Measurements from ENCODE around the gene EIF2S1. TPM values are rescaled to one million over a fixed set of nuclear protein-coding genes. Genes with fewer than 3 reads are reported as not detected.
"Not testable (repeated sequence)": the region's sequence is repeated elsewhere in the genome, so short reads cannot be mapped to it uniquely, and the experiment has no call there.

The EIF2S1 gene
- total RNA-seq, 1 experiment from 2014 or later, result 225 TPM

DNA sequence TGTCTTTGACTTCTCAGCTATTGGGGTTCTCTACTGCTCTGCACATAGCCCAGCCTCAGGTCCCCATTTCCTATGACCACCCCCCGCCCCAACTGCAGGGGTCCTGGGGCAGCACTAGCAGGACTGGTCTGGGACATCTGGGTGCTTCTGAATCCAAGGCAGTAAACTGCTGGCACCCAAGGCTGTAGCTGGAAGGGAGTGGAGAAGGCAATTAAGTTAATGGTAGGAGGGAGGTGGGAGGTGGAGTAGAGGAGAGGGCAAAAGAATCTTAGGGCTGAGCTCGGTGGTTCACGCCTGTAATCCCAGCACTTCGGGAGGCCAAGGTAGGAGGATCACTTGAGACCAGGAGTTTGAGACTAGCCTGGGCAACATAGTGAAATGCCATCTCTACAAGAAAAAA is 40.3 kb downstream of the EIF2S1 start:
- in situ Hi-C loops (cut with HindIII; ENCODE audit: low pct_unique_long_range_greater_than_20kb, low sequenced_read_pairs), result no loop called here
- no peak for DNase-seq (ENCODE audit: low read depth)

DNA sequence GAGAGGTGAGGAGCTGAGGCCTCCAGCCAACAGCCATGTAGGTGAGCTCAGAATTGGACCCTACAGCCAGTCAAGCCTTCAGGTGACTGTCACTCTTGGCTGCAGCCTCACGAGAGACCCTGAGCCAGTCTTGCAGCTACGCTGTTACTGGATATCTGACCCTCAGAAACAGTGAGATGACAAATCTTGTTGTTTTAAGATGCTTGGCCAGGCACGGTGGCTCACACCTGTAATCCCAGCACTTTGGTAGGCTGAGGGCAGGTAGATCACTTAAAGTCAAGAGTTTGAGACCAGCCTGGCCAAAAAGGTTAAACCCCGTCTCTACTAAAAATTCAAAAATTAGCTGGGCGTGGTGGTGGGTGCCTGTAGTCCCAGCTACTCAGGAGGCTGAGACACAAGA is 45.6 kb downstream of the EIF2S1 start:
- no peak for DNase-seq (ENCODE audit: low read depth)
- in situ Hi-C loops (cut with HindIII; ENCODE audit: low pct_unique_long_range_greater_than_20kb, low sequenced_read_pairs), result no loop called here

DNA sequence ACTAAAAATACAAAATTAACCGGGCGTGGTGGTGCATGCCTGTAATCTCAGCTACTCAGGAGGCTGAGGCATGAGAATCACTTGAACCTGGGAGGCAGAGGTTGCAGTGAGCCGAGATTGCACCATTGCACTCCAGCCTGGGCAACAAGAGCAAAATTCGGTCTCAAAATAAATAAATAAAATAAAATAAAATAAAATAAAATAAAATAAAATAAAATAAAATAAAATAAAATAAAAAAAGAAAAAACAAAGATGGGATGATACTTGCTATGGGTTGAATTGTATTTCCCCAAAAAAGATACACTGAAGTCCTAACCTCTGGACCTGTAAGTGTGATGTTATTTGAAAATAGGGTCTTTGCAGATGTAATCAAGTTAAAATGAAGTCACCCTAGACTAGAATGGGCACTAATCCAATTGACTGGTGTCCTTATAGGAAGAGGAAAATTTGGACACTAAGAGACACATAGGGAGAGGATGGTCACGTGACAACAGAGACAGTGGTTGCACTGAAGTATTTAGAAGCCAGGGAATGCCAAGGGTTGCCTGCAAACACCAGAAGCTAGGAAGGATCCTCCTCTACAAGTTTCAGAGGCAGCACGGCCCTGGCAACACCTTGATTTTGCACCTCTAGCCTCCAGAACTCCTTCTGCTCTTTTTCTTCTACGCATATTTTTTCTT is 48.1 kb downstream of the EIF2S1 start:
- DNase-seq (ENCODE audit: low read depth); in situ Hi-C loops (cut with HindIII; ENCODE audit: low pct_unique_long_range_greater_than_20kb, low sequenced_read_pairs): not testable (repeated sequence)

DNA sequence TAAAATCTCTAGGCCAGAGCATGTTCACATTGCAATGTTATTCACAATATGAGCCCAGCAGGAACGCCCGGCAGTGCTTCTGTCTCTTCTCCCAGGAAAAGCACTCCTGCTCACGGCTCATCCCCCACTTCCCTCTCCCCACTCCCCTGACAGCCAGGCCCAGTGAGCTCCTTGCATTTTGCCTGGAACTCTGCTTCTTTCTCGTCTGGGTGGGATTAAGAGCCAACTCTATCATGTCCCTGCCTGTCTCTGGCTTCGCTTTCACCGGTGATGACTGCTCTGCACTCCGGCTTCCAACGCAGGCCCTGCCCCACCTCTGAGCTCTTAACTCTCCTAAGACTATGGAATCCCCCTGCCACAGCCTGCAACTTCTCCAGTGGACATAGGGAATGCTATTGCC is 49.3 kb downstream of the EIF2S1 start:
- no peak for DNase-seq (ENCODE audit: low read depth)
- in situ Hi-C loops (cut with HindIII; ENCODE audit: low pct_unique_long_range_greater_than_20kb, low sequenced_read_pairs), result no loop called here

DNA sequence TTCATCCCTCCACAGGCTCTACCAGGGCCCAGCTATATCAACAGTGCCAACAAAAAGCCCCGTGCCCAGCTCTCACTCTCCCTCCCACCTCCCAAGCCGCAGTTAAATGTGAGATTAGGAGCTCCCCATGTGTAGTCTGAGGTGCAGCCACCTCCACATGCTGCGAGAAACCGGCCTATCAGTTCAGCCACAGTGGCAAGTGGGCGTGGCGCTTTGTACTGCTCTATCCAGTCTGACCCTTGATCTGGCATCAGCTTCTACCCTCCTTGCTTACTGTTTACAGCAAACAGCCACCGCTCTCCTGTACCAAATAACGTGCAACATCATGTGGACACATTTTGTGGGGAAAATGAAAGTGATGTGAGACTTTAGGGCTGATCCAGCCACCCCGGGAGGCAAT is 50.2 kb downstream of the EIF2S1 start:
- DNase-seq (ENCODE audit: low read depth), result no peak
- in situ Hi-C loops (cut with HindIII; ENCODE audit: low pct_unique_long_range_greater_than_20kb, low sequenced_read_pairs), result no loop called here

DNA sequence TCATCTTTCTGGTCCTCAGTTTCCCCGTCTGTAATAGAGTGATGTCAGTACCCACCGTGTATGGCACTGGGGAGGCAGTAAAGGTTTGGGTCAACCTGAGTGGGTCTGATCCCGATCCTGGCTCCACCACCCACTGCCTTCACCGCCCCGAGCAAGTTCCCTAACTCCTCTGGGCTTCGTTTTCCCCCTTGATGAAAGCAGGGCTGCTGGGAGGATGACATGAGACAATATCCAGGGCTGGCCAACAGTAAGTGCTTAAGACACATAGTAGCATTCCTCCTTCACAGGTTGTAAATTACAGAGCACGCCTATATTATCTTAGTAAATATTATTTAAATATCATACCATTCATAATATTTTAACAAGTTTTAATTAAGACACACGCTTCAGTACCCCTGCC is 51.2 kb downstream of the EIF2S1 start:
- no peak for DNase-seq (ENCODE audit: low read depth)
- in situ Hi-C loops (cut with HindIII; ENCODE audit: low pct_unique_long_range_greater_than_20kb, low sequenced_read_pairs), result no loop called here

DNA sequence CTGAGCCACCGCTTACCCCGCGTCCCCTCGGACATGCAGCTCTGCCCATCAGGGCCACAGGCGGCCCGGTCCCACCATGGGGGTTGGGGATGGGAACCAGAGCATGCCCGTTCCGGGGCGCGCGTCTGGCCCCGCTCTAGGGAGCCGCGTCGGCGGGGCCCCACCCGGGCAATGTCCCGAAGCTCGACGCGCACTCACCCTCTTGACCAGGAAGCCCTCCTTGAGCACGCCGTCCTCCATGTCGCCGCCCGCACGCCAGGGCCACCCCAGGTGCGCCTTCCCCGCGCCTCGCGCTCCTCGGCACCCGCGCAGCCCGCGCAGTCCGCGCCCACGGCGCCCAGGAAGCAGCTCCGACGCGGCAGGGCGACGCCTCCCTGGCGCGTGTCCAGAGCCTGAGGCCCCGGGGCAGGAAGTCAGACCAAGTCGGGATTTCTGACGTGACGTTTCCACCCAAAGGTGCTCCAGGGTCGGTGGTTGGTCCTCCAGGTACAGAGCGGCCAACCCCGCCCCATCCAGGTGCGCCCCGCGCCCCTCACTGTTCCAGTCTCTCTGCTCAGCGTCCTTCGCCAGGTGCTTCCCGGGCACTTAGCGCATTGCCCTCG is 51.8 kb downstream of the EIF2S1 start, which contains the start of gene PLEK2:
TSS of gene PLEK2 (minus strand) at position 346 of the 602 bp plus-strand sequence. CDS start at position 240, 106 bp downstream.
- DNase-seq (ENCODE audit: low read depth), result peak; percentile 12

DNA sequence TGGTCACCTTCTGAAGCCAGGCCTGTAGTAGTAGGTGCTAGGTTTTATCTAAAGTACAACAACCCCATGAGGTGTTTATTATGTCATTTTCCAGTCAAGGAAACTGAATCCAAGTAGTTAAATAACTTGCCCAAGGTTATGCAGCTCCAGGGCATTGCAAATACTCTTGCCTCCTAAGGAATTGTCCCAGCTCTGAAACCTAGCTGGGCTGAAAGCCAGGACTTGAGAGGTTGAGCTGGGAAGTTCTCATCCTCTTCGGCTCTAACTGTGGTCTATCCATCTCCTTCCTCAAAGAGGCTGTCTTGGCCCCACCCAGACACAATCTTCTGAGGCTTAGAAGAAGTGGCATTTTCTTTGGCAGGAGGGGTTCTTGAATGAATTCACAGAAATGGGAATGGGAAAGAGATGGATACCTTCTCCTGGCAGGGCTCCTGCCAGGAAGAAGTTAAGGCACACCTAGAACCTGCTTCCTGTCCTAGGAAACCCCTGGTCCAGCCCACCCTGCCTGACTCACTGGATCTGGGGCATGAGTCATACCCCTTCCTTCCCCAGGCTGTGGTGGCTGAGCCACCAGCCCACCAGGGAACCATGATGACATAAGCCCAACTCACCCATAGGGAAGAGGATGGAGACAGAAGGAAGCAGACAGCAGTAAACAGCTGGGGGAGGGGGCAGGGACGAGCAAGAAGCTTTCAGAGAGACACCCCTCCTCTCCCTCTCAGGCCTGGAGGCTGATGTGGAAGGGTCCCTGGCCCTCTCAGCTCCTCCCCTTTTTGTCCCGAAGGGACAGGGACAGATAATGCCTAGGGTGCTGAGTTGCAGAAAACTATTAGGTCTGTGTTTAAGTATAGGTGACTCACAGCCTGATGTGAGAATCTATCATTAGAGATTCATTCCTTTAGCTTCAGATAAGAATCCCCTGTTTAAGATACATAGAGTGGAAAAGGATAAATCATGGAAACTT is 54.0 kb downstream of the EIF2S1 start:
- in situ Hi-C loops (cut with HindIII; ENCODE audit: low pct_unique_long_range_greater_than_20kb, low sequenced_read_pairs), result no loop called here
- peak; percentile 72 for DNase-seq (ENCODE audit: low read depth)

More for the DNA sequence above, 51.8 kb downstream of the EIF2S1 start, which contains the start of gene PLEK2:
- in situ Hi-C loops (cut with HindIII; ENCODE audit: low pct_unique_long_range_greater_than_20kb, low sequenced_read_pairs), result no loop called here

DNA sequence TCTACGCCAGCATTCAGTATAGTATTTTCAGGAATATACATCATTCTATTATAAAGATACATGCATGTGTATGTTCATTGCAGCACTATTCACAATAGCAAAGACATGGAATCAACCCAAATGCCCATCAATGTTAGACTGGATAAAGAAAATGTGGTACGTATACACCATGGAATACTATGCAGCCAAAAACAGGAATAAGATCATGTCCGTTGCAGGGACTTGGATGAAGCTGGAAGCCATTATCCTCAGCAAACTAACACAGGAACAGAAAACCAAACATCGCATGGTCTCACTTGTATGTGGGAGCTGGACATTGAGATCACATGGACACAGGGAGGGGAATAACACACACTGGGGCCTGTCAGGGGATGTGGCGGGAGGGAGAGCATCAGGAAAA is 55.5 kb downstream of the EIF2S1 start:
- DNase-seq (ENCODE audit: low read depth); in situ Hi-C loops (cut with HindIII; ENCODE audit: low pct_unique_long_range_greater_than_20kb, low sequenced_read_pairs): not testable (repeated sequence)

DNA sequence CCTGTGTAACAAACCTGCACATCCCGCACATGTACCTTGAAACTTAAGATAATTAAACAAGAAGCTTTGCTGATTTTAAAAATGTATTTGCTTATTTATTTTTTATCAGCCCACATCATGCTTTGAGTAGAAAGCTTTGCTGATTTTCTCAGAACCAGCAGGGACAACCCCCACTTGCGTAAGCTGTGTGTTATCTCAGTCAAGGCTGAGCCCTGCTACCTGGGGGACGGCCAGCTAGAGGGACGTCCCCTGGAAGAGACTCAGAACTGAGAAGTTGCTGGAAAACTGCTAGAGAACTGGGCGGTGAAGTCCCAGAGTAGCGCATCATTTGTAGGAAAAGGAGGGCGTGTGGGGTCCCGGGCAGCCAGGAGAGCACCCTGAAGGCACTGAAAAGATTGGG is 56.0 kb downstream of the EIF2S1 start:
- in situ Hi-C loops (cut with HindIII; ENCODE audit: low pct_unique_long_range_greater_than_20kb, low sequenced_read_pairs), result no loop called here

DNA sequence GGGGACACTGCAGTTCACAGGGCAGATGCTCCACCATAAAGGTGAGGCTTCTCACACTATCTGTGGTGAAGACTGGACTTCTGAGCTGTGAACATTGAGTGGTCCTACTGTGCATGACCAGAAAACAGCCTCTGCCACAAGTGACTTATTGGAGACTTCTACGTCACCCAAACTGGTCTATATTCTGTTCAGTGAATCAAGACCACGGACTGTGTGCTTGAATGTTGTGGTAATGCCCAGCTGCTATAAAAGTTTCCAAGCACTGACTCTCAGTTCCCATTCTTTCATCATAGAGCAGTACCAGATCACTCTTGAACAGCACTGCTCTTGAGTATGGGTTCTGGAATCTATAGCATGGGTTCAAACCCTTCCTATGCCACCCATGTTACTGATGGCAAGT is 56.7 kb downstream of the EIF2S1 start:
- no peak for DNase-seq (ENCODE audit: low read depth)
- in situ Hi-C loops (cut with HindIII; ENCODE audit: low pct_unique_long_range_greater_than_20kb, low sequenced_read_pairs), result no loop called here

More for the DNA sequence above, 56.0 kb downstream of the EIF2S1 start:
- no peak for DNase-seq (ENCODE audit: low read depth)

DNA sequence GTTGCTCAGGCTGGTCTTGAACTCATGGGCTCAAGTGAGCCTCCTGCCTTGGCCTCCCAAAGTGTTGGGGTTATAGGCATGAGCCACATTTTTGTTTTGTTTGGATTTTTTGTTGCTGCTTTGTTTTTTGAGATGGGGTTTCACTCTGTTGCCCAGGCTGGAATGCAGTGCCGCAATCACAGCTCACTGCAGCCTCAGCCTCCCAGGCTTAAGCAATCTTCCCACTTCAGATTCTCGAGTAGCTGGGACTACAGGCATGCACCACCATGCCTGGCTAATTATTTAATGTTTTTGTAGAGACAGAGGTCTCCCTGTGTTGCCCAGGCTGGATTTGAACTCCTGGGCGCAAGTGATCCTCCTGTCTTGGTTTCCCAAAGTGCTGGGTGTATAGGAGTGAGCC is 57.5 kb downstream of the EIF2S1 start:
- DNase-seq (ENCODE audit: low read depth), result no peak
- in situ Hi-C loops (cut with HindIII; ENCODE audit: low pct_unique_long_range_greater_than_20kb, low sequenced_read_pairs), result no loop called here

DNA sequence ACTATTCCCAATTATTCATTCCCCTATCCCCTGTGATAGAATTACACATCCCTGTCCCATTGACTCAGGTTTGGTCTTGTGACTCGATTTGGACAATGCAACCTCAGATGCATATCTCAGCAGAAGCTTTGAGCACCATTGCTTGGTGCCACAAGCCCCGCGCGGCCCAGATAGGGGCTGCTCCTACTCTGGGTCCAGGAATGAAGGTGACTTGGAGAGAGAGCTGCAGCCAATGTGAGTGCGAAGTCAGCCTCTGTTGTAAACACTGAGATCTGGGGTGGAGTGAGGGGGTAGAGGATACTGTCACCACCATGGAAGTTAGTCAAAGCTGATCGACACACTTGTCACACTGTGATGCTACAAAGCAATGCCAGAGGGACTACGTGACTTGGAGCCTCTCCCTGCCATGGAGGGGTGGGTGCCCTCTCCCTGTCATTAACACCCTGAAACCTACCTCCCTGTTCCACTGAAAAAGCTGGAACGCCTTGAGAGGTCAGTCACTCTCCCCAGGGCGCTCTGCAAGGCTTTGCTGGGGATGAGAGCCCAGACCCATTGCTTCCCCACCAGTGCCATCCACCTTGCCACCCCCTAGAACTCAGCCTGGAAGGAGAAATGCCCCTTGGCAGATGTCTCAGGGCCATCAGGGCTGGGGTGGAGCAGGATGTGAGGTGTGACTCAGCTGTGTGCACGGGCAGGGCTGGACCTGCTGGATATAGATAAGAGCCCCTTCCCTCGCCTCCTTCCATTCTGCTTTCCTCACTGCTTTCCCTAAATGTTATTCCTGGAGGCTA is 58.5 kb downstream of the EIF2S1 start:
- no peak for DNase-seq (ENCODE audit: low read depth)
- in situ Hi-C loops (cut with HindIII; ENCODE audit: low pct_unique_long_range_greater_than_20kb, low sequenced_read_pairs), result no loop called here

DNA sequence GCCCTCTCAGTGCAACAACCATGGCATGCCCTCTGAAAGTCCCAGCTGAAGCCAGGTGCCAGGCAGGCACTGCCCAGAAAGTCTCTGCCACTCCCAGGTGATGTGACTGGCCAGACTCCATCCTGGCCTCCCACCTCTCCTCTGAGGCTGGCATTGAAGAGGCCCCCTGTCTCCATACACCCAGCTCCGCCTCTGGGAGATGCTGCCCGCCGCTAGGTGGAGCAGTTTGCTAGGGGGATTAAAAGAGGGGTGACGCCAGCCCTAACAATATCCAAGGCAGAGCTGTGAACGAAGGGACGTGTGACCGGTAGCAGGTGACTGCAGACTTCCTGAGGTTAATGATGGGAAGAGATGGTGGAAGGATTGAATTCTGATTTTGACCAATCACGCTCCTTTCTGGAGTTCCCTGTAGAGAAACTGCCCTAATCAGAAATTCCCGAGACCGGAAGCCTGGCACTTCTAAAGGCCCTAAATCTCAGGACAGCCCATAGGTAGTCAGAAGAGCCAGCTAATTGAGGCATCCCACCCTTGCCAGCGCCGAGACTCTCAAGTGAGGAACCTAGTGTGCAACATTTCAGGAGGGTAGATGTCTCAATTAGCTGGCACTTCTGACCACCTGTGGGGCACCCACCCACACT is 60.1 kb downstream of the EIF2S1 start:
- in situ Hi-C loops (cut with HindIII; ENCODE audit: low pct_unique_long_range_greater_than_20kb, low sequenced_read_pairs), result no loop called here
- no peak for DNase-seq (ENCODE audit: low read depth)

DNA sequence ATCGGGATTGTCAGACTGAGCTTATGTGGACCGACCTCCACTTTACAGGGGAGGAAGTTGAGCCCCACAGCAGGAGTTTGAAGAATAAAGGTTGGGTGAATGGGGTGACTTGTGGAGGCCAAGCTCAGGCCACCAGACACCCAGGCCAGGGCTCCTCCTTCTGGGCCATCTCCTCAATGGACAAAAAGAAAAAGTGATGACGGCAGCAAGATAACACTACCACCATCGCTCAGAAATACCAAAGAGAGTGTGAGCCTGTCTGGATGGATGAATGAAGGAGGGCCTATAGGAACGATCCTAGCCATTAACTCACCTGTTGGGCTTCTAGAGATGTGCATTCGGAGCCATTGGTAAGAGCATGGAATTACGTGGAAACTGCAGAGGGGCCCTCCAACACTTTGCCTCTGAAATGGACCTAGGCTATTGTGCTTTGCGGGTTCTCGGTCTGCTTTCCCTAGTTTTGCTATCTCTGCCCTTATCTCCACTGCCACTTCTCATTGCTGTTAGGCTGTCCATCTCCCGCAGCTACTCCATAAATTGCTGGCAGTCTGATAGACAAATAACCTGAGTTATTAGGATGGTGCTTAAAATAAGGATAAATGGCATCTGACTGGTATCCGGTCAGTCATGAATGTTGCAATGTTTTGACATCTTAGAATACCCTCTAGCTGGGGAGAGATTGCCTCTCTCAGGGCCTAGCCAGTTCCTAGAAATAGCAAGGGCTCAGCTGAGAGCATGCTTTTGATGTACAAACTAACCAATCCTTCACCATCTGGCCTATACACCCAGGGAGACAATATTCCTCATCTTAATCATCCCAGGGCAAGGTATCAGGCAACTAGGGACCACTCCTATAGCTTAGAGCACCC is 61.5 kb downstream of the EIF2S1 start:
- in situ Hi-C loops (cut with HindIII; ENCODE audit: low pct_unique_long_range_greater_than_20kb, low sequenced_read_pairs), result no loop called here
- no peak for DNase-seq (ENCODE audit: low read depth)

DNA sequence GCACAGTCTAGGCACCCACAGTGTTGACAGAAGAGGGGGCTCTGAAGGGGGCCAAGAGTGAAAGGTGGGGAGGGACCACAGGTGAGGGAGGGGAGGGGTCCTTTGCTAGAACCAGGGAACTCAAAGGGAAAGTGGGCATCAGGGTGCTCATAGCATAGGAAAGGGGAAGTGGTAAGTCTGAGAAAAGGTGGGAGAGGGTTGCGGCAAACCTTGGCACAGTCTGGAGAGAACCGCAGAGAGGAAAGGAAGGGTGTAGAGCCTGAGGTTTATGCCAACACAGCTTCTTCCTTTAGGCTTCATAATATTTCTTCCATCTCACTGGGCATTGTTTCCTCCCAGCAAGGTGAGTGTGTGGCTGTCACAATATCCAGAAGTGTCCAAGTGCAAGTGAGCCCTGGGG is 63.3 kb downstream of the EIF2S1 start:
- no peak for DNase-seq (ENCODE audit: low read depth)
- in situ Hi-C loops (cut with HindIII; ENCODE audit: low pct_unique_long_range_greater_than_20kb, low sequenced_read_pairs), result no loop called here

DNA sequence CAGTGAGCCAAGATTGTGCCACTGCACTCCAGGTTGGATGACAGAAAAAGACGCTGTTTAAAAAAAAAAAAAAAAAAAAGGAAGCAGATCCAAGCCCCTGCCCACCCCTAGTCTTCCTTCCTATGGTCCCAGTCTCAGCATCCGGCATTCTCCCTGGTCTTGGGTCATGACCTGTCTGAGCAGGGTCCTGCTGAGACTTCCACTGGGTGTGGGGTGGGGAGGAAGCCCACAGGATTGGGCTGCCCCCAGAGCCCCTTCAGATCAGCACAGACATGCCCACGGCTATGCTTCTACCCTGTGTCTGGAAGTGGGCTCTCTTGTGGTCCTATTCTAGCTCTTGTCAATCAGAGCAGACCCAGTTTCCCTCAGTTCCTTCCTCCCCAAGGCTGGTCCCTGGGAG is 64.4 kb downstream of the EIF2S1 start:
- no peak for DNase-seq (ENCODE audit: low read depth)
- in situ Hi-C loops (cut with HindIII; ENCODE audit: low pct_unique_long_range_greater_than_20kb, low sequenced_read_pairs), result no loop called here

Data from Caki2 (cell line).